ENCODE data around the gene MSRB1. TPM values are rescaled to one million over a fixed set of nuclear protein-coding genes. Genes with fewer than 3 reads are reported as not detected.

The MSRB1 gene
- total RNA-seq, 1 experiment from 2014 or later: 26.4 TPM

DNA sequence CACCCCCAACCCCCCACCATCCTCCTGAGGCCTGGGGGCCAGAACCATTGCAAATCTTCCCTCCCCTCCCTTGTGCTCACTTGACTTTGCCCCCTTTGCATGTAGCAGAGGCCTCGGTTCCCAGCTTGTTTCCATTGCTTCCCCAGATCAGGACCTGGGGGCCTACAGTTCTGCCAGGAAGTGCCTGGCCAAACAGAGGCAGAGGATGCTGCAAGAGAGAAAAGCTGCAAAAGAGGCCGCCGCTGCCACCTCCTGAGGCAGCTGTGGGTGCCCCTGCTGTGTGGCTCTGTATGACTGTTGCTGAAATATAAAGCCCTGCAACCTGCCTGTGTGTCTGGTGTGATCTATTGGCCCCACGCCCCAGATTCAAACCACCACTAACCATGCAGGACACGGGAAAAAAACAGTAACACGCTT, 18.7 kb upstream of the MSRB1 start (continued):
- no peak for TF ChIP-seq ATF1 (CRISPR knock-in tag; IDR thresholded peaks at IDR 0.05)
- TF ChIP-seq ZNF121 (CRISPR knock-in tag; IDR thresholded peaks at IDR 0.05): no peak
- no peak for TF ChIP-seq GABPB1 (CRISPR knock-in tag; IDR thresholded peaks at IDR 0.05)
- TF ChIP-seq, protein P1, sequence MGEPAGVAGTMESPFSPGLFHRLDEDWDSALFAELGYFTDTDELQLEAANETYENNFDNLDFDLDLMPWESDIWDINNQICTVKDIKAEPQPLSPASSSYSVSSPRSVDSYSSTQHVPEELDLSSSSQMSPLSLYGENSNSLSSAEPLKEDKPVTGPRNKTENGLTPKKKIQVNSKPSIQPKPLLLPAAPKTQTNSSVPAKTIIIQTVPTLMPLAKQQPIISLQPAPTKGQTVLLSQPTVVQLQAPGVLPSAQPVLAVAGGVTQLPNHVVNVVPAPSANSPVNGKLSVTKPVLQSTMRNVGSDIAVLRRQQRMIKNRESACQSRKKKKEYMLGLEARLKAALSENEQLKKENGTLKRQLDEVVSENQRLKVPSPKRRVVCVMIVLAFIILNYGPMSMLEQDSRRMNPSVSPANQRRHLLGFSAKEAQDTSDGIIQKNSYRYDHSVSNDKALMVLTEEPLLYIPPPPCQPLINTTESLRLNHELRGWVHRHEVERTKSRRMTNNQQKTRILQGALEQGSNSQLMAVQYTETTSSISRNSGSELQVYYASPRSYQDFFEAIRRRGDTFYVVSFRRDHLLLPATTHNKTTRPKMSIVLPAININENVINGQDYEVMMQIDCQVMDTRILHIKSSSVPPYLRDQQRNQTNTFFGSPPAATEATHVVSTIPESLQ (CRISPR knock-in tag; IDR thresholded peaks at IDR 0.05): no peak
- TF ChIP-seq SMAD3 (CRISPR knock-in tag; IDR thresholded peaks at IDR 0.05; ENCODE audit: borderline replicate concordance): 0 out of 2 replicates have a peak, but pooled peaks have one; percentile 32
- TF ChIP-seq ZBTB21 (CRISPR knock-in tag; IDR thresholded peaks at IDR 0.05; ENCODE audit: borderline replicate concordance): no peak
- peak; percentile 11; the same call in 1 of the 2 replicates for TF ChIP-seq NFATC4 (CRISPR knock-in tag; IDR thresholded peaks at IDR 0.05)
- TF ChIP-seq, protein P2, sequence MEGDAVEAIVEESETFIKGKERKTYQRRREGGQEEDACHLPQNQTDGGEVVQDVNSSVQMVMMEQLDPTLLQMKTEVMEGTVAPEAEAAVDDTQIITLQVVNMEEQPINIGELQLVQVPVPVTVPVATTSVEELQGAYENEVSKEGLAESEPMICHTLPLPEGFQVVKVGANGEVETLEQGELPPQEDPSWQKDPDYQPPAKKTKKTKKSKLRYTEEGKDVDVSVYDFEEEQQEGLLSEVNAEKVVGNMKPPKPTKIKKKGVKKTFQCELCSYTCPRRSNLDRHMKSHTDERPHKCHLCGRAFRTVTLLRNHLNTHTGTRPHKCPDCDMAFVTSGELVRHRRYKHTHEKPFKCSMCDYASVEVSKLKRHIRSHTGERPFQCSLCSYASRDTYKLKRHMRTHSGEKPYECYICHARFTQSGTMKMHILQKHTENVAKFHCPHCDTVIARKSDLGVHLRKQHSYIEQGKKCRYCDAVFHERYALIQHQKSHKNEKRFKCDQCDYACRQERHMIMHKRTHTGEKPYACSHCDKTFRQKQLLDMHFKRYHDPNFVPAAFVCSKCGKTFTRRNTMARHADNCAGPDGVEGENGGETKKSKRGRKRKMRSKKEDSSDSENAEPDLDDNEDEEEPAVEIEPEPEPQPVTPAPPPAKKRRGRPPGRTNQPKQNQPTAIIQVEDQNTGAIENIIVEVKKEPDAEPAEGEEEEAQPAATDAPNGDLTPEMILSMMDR (IDR thresholded peaks at IDR 0.05): no peak
- TF ChIP-seq ESRRA (CRISPR knock-in tag; IDR thresholded peaks at IDR 0.05; ENCODE audit: borderline replicate concordance): no peak
- TF ChIP-seq, protein P3, sequence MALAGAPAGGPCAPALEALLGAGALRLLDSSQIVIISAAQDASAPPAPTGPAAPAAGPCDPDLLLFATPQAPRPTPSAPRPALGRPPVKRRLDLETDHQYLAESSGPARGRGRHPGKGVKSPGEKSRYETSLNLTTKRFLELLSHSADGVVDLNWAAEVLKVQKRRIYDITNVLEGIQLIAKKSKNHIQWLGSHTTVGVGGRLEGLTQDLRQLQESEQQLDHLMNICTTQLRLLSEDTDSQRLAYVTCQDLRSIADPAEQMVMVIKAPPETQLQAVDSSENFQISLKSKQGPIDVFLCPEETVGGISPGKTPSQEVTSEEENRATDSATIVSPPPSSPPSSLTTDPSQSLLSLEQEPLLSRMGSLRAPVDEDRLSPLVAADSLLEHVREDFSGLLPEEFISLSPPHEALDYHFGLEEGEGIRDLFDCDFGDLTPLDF (CRISPR knock-in tag; IDR thresholded peaks at IDR 0.05): no peak
- TF ChIP-seq ZNF138 (CRISPR knock-in tag; conservative IDR thresholded peaks at IDR 0.05): no peak
- TF ChIP-seq, protein P4, sequence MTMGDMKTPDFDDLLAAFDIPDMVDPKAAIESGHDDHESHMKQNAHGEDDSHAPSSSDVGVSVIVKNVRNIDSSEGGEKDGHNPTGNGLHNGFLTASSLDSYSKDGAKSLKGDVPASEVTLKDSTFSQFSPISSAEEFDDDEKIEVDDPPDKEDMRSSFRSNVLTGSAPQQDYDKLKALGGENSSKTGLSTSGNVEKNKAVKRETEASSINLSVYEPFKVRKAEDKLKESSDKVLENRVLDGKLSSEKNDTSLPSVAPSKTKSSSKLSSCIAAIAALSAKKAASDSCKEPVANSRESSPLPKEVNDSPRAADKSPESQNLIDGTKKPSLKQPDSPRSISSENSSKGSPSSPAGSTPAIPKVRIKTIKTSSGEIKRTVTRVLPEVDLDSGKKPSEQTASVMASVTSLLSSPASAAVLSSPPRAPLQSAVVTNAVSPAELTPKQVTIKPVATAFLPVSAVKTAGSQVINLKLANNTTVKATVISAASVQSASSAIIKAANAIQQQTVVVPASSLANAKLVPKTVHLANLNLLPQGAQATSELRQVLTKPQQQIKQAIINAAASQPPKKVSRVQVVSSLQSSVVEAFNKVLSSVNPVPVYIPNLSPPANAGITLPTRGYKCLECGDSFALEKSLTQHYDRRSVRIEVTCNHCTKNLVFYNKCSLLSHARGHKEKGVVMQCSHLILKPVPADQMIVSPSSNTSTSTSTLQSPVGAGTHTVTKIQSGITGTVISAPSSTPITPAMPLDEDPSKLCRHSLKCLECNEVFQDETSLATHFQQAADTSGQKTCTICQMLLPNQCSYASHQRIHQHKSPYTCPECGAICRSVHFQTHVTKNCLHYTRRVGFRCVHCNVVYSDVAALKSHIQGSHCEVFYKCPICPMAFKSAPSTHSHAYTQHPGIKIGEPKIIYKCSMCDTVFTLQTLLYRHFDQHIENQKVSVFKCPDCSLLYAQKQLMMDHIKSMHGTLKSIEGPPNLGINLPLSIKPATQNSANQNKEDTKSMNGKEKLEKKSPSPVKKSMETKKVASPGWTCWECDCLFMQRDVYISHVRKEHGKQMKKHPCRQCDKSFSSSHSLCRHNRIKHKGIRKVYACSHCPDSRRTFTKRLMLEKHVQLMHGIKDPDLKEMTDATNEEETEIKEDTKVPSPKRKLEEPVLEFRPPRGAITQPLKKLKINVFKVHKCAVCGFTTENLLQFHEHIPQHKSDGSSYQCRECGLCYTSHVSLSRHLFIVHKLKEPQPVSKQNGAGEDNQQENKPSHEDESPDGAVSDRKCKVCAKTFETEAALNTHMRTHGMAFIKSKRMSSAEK (CRISPR knock-in tag; IDR thresholded peaks at IDR 0.05; ENCODE audit: borderline replicate concordance): peak; percentile 90; the same call in 1 of the 2 replicates
- TF ChIP-seq, protein P5, sequence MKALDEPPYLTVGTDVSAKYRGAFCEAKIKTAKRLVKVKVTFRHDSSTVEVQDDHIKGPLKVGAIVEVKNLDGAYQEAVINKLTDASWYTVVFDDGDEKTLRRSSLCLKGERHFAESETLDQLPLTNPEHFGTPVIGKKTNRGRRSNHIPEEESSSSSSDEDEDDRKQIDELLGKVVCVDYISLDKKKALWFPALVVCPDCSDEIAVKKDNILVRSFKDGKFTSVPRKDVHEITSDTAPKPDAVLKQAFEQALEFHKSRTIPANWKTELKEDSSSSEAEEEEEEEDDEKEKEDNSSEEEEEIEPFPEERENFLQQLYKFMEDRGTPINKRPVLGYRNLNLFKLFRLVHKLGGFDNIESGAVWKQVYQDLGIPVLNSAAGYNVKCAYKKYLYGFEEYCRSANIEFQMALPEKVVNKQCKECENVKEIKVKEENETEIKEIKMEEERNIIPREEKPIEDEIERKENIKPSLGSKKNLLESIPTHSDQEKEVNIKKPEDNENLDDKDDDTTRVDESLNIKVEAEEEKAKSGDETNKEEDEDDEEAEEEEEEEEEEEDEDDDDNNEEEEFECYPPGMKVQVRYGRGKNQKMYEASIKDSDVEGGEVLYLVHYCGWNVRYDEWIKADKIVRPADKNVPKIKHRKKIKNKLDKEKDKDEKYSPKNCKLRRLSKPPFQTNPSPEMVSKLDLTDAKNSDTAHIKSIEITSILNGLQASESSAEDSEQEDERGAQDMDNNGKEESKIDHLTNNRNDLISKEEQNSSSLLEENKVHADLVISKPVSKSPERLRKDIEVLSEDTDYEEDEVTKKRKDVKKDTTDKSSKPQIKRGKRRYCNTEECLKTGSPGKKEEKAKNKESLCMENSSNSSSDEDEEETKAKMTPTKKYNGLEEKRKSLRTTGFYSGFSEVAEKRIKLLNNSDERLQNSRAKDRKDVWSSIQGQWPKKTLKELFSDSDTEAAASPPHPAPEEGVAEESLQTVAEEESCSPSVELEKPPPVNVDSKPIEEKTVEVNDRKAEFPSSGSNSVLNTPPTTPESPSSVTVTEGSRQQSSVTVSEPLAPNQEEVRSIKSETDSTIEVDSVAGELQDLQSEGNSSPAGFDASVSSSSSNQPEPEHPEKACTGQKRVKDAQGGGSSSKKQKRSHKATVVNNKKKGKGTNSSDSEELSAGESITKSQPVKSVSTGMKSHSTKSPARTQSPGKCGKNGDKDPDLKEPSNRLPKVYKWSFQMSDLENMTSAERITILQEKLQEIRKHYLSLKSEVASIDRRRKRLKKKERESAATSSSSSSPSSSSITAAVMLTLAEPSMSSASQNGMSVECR (CRISPR knock-in tag; IDR thresholded peaks at IDR 0.05; ENCODE audit: borderline replicate concordance): no peak
- TF ChIP-seq, protein P6, sequence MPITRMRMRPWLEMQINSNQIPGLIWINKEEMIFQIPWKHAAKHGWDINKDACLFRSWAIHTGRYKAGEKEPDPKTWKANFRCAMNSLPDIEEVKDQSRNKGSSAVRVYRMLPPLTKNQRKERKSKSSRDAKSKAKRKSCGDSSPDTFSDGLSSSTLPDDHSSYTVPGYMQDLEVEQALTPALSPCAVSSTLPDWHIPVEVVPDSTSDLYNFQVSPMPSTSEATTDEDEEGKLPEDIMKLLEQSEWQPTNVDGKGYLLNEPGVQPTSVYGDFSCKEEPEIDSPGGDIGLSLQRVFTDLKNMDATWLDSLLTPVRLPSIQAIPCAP (CRISPR knock-in tag; IDR thresholded peaks at IDR 0.05): peak; percentile 51; the same call in 1 of the 2 replicates
- no peak for TF ChIP-seq NFYB (CRISPR knock-in tag; conservative IDR thresholded peaks at IDR 0.05; ENCODE audit: low read depth)
- no peak for TF ChIP-seq FOXK1 (CRISPR knock-in tag; IDR thresholded peaks at IDR 0.05)
- TF ChIP-seq ZNF263 (CRISPR knock-in tag; IDR thresholded peaks at IDR 0.05; ENCODE audit: low read depth): no peak
- TF ChIP-seq, protein P7, sequence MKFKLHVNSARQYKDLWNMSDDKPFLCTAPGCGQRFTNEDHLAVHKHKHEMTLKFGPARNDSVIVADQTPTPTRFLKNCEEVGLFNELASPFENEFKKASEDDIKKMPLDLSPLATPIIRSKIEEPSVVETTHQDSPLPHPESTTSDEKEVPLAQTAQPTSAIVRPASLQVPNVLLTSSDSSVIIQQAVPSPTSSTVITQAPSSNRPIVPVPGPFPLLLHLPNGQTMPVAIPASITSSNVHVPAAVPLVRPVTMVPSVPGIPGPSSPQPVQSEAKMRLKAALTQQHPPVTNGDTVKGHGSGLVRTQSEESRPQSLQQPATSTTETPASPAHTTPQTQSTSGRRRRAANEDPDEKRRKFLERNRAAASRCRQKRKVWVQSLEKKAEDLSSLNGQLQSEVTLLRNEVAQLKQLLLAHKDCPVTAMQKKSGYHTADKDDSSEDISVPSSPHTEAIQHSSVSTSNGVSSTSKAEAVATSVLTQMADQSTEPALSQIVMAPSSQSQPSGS (CRISPR knock-in tag; IDR thresholded peaks at IDR 0.05; ENCODE audit: borderline replicate concordance, low read depth): no peak
- no peak for TF ChIP-seq FOXJ3 (CRISPR knock-in tag; IDR thresholded peaks at IDR 0.05; ENCODE audit: borderline replicate concordance)
- no peak for TF ChIP-seq JAZF1 (CRISPR knock-in tag; IDR thresholded peaks at IDR 0.05)
- no peak for TF ChIP-seq TP53 (CRISPR knock-in tag; IDR thresholded peaks at IDR 0.05)
- no peak; the same call in 1 of the 2 replicates for TF ChIP-seq ZNF671 (CRISPR knock-in tag; IDR thresholded peaks at IDR 0.05)

All from WTC11 (cell line).